ENCODE measurements around the gene MYBPH. TPM values are rescaled to one million over a fixed set of nuclear protein-coding genes. Genes with fewer than 3 reads are reported as not detected.

The MYBPH gene
- total RNA-seq, 2 donors from 2014 or later: not detected

Other genes starting within 250 kb of the MYBPH start
- 10 to 100 TPM; 16.7 to 21.1 TPM for gene KLHL12, start 248.6 kb downstream of the MYBPH start, total RNA-seq
- 100 to 1,000 TPM in 1 of 2 donors, 10 to 100 TPM in 1; 65.8 to 126 TPM for gene ADIPOR1, start 217.5 kb downstream of the MYBPH start, total RNA-seq
- gene CYB5R1, start 208.6 kb downstream of the MYBPH start, total RNA-seq: 10 to 100 TPM; 41.6 to 42.4 TPM
- 100 to 1,000 TPM; 118 to 130 TPM for gene TMEM183A, start 168.5 kb downstream of the MYBPH start, total RNA-seq
- gene PPFIA4, start 149.3 kb downstream of the MYBPH start, total RNA-seq: 1 to 10 TPM in 1 of 2 donors, under 1 TPM in 1; 0.81 to 1.5 TPM
- gene MYOG, start 89.8 kb downstream of the MYBPH start, total RNA-seq: not detected
- under 1 TPM; 0.15 to 0.18 TPM for gene ADORA1, start 48.1 kb downstream of the MYBPH start, total RNA-seq
- not detected for gene CHI3L1, start 10.9 kb upstream of the MYBPH start, total RNA-seq
- 1 to 10 TPM in 1 of 2 donors, under 1 TPM in 1; 0.13 to 1.0 TPM for gene CHIT1, start 53.8 kb upstream of the MYBPH start, total RNA-seq
- 100 to 1,000 TPM; 584 to 606 TPM for gene BTG2, start 129.7 kb upstream of the MYBPH start, total RNA-seq
- gene FMOD, start 175.3 kb upstream of the MYBPH start, total RNA-seq: not detected